ENCODE data around the gene TAF11L11.
"Not testable (repeated sequence)": the region's sequence is repeated elsewhere in the genome, so short reads cannot be mapped to it uniquely, and the experiment has no call there.

The TAF11L11 gene

GRCh38 chr5:17603880-17604279 lies at the start of gene TAF11L11:
Gene TAF11L11 (plus strand): TSS chr5:17604183.
- not testable (repeated sequence) for DNase-seq

- DNase-seq = not testable (repeated sequence)
Observed at GRCh38 chr5:17585658-17586057, 18.3 kb upstream of the TAF11L11 start, which contains the start of gene TAF11L7. Gene TAF11L7 (minus strand): TSS chr5:17585758.

- not testable (repeated sequence) for DNase-seq
Observed at GRCh38 chr5:17590860-17591259, 13.1 kb upstream of the TAF11L11 start, which contains the start of gene TAF11L8. Gene TAF11L8 (minus strand): TSS chr5:17590960.

GRCh38 chr5:17594255-17594654 lies 9.7 kb upstream of the TAF11L11 start, which contains the start of gene TAF11L9:
Gene TAF11L9 (minus strand): TSS chr5:17594394.
- not testable (repeated sequence) for DNase-seq

DNA sequence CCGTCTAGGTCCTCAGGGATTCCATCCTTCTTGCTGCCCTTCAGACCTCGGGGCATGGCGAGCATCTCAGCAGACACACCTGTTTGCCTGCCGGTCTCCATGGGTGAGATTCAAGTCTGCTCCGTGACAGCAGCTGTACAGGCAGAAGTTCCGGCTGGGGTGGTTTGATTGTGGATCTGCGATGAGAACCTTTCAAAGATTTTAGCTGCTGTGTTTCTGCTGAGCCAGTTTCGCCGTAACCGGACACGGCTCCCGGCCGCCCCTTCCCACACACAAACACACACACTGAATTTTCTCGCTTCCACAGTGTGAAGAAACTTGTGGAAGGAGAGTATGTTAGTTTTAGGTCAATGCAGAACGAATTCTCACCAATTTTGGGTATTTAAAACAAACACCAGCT lies 6.3 kb upstream of the TAF11L11 start, which contains the start of gene TAF11L10:
Gene TAF11L10 (minus strand): TSS at position 101 of the 400 bp plus-strand sequence.
- not testable (repeated sequence) for DNase-seq

GRCh38 chr5:17604951-17605350 lies 968 bp downstream of the TAF11L11 start:
- no peak for DNase-seq

GRCh38 chr5:17607461-17607860 lies 3.5 kb downstream of the TAF11L11 start:
- DNase-seq = not testable (repeated sequence)

GRCh38 chr5:17610092-17610491 lies 6.1 kb downstream of the TAF11L11 start, which contains the start of gene TAF11L12:
Gene TAF11L12 (plus strand): TSS chr5:17610392.
- DNase-seq = not testable (repeated sequence)

- no peak for DNase-seq
Observed at GRCh38 chr5:17614872-17615605, 11.1 kb downstream of the TAF11L11 start.

GRCh38 chr5:17619354-17619753 lies 15.4 kb downstream of the TAF11L11 start:
- no peak for DNase-seq

DNA sequence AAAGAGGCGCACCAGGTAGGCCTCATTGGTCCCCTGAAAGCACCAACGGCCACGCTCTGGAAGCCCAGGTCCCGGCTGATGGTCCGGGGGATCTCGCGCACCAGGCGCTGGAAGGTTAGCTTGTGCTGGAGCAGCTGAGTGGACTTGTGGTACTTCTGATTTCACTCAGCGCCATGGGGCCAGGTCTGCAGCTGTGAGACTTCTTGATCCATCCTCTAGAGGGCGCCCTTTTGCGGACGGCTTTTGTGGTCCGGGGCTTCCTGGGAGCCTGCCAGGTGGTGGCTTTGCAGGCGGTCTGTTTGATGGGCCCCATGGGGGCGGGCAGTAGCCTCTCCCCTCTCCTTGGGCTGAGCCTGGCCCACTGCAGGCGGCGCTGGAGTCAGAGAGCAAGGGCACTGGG lies 16.6 kb downstream of the TAF11L11 start:
- DNase-seq = peak in 1 of 2 experiments; percentile 16

DNA sequence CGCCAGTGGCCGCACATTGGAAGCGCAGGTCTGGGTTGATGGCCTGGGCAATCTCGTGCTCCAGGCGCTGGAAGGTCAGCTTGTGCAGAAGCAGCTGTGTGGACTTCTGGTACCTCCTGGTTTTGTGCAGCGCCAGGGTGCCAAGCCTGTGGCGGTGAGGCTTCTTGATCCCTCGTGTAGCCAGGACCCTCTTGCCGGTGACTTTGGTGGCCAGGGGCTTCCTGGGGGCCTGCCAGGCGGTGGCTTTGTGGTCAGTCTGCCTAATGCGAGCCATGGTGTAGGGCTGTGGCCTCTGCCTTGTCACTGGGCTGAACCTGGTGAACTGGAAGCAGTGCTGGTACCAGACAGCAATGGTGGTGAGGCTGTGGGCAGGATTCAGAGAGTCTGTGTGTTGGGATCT lies 21.7 kb downstream of the TAF11L11 start:
- DNase-seq = no peak

- not testable (repeated sequence) for DNase-seq
Observed at GRCh38 chr5:17631788-17632187, 27.8 kb downstream of the TAF11L11 start, which contains the start of gene TAF11L13. Gene TAF11L13 (plus strand): TSS chr5:17632088.

GRCh38 chr5:17634160-17634559 lies 30.2 kb downstream of the TAF11L11 start, which contains the start of gene TAF11L14:
Gene TAF11L14 (plus strand): TSS chr5:17634460.
- no peak for DNase-seq

DNA sequence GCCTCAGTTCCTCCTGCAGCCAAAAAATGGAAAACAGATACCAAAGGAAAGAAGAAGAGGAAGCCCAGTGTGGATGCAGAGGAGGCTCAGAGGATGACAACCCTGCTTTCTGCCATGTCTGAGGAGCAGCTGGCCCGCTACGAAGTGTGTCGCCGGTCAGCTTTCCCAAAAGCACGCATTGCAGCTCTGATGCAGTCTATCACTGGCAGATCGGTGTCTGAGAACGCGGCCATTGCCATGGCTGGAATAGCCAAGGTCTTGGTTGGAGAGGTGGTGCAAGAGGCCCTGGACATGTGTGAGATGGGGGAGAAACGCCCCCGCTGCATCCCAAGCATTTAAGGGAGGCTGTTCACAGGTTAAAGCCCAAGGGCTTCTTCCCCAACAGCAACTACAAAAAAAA lies 45.2 kb downstream of the TAF11L11 start:
- not testable (repeated sequence) for DNase-seq

- not testable (repeated sequence) for DNase-seq
Observed at GRCh38 chr5:17655201-17655759, 51.3 kb downstream of the TAF11L11 start.
